ENCODE data around the gene ARAP3.
A peak's percentile ranks its signal among the peaks of the same experiment; 100 is the strongest.

ARAP3 gene

DNA sequence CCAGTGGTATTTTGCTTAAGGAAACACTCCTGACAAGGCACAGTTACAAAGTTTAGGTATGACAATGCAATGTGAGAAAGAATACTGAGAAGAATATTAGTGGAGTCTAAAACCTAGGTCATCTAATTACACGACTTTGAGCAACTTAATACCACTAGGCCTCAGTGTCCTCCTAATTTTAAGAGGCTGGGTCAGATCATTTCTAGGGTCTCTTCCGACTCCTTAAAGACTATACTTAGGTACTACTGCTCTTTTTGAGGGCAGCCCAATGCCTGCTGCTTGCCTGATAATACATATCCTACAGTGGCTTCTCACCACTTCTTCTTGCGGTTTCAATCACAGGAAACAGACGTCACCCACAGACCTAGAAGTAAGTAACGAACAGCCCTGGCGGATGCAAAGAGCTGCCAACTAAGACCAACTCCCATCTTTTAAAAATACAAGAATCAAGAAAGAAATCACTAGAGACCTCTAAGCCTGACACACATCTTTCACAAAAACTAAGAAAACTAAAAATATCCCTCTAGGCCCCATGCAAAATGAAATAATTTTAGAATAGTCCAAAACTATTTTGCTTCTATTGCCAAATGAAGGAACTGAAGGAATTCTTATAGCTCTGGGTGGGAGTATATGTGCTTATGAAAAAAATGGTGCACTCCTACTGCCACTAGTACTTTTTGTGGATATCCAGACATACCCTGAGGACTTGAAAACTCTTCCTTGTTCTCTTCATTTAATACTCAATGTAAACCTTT, 76.3 kb downstream of the ARAP3 start:
- DNase-seq, result no peak

DNA sequence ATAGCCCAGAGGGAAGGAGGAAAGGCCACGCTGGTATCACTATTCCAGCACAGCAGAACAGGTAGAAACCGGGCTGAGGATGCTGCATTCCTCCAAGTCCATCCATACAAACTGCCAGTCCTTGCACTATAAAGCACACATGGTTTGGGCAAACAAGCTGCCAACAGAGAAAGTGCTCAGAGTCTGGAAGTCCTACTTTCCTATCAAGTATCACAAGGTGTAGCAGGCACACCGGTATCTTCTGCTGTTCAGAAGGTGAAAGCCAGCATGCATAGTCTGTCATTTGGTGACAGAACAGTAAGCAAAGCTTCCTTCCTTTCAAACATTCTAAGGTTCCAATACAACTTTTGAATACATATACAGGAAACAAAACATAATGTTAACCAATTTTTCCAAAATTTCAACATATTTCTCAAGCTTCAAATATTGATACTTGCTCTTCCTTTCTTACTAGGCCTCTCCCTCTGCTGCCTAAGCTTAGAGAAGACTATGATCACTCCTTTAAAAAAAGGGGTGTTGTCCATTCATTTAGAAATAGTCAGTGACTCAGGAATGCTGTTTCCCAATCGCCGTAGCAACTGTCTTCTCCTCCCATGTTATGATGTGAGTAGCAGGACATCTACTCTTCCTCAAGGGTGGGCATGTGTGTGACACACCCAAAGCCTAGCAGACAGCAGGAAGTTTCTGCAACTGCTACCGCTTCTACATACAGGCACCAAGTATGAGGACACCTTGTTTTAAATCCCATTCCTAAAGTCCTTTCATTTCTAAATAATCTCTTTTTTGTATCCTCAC, 77.9 kb downstream of the ARAP3 start:
- TF ChIP-seq, protein P1, sequence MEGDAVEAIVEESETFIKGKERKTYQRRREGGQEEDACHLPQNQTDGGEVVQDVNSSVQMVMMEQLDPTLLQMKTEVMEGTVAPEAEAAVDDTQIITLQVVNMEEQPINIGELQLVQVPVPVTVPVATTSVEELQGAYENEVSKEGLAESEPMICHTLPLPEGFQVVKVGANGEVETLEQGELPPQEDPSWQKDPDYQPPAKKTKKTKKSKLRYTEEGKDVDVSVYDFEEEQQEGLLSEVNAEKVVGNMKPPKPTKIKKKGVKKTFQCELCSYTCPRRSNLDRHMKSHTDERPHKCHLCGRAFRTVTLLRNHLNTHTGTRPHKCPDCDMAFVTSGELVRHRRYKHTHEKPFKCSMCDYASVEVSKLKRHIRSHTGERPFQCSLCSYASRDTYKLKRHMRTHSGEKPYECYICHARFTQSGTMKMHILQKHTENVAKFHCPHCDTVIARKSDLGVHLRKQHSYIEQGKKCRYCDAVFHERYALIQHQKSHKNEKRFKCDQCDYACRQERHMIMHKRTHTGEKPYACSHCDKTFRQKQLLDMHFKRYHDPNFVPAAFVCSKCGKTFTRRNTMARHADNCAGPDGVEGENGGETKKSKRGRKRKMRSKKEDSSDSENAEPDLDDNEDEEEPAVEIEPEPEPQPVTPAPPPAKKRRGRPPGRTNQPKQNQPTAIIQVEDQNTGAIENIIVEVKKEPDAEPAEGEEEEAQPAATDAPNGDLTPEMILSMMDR (IDR thresholded peaks at IDR 0.05), result no peak
- no peaks in the 10 kb centered on the region for H3K27me3 Mint-ChIP-seq (ENCODE audit: low read depth, poor library complexity)
- H3K36me3 Mint-ChIP-seq (ENCODE audit: low read depth), result no peaks in the 10 kb centered on the region
- H3K9me3 Mint-ChIP-seq, result no peaks in the 10 kb centered on the region
- H3K27ac Mint-ChIP-seq, result peak overlapping the region; percentile 2
- DNase-seq, result no peak
- H3K4me3 Mint-ChIP-seq, result no peak overlapping the region
- peaks cover 6% of the 10 kb centered on the region for H3K4me1 Mint-ChIP-seq

More for the DNA sequence above, 76.3 kb downstream of the ARAP3 start:
- Mint-ChIP-seq H3K4me1 (peaks cover 6% of the 10 kb centered on the region), H3K9me3 (no peaks in the 10 kb centered on the region), H3K4me3 (no peak overlapping the region), H3K36me3 (ENCODE audit: low read depth) (peaks cover 7% of the 10 kb centered on the region), H3K27me3 (ENCODE audit: low read depth, poor library complexity) (no peaks in the 10 kb centered on the region), H3K27ac (peak overlapping the region; percentile 26)
- TF ChIP-seq, protein P1 (IDR thresholded peaks at IDR 0.05), result no peak
